CD4-positive, alpha-beta T cell (primary cell): Measurements from ENCODE around the gene C6orf136. TPM values are rescaled to one million over a fixed set of nuclear protein-coding genes. Genes with fewer than 3 reads are reported as not detected.

Source experiments
- ATAC-seq: fragments of 200-7000 bp; cut with Tn5 transposase; one replicate; pipeline ENCODE4 v1.10.0; 2022; ENCODE audit warnings: mild to moderate bottlenecking; ENCODE audit not compliant: poor library complexity
- CTCF ChIA-PET: fragments of 350-600 bp; sonication (Branson Sonifier 250); formaldehyde crosslinking; loops from one replicate; lab custom pipeline; 2021; ENCODE audit warnings: antibody characterized with exemption, inconsistent platforms; lab: Charles Lee
- POLR2A ChIA-PET: fragments of 350-600 bp; sonication (Branson Sonifier 250); formaldehyde crosslinking; loops from one replicate; lab custom pipeline; 2021; ENCODE audit warnings: antibody characterized with exemption, inconsistent platforms; lab: Charles Lee
- DNase-seq, 14 experiments: peaks; one replicate each; pipeline ENCODE4 v3.0.0-alpha.2; 2013 to 2020; ENCODE audit warnings: mixed read lengths in 2 of 14
- H3K27ac ChIP-seq, 2 donors: one replicate each; pipeline versions ENCODE4 v1.5.1 to v1.7.0; 2013; ENCODE audit warnings: low read length in 2 of 2, low read depth in 1 of 2, mild to moderate bottlenecking in 1 of 2
- H3K27me3 ChIP-seq, 2 experiments: 1 replicate in 1 of 2; 2 replicates in 1 of 2; pipeline versions ENCODE4 v1.6.1 to v1.7.0; 2013; ENCODE audit warnings: low read length in 2 of 2, control low read depth in 1 of 2, mild to moderate bottlenecking in 1 of 2, moderate library complexity in 1 of 2; ENCODE audit not compliant: insufficient read depth in 2 of 2, control insufficient read depth in 1 of 2
- H3K36me3 ChIP-seq: one replicate; pipeline ENCODE4 v1.6.1; 2013; ENCODE audit warnings: low read length, control low read depth; ENCODE audit not compliant: insufficient read depth
- H3K4me1 ChIP-seq: one replicate; pipeline ENCODE4 v1.6.1; 2013; ENCODE audit warnings: low read length, control low read depth; ENCODE audit not compliant: insufficient read depth
- H3K4me3 ChIP-seq: one replicate; pipeline ENCODE4 v1.5.1; 2013; ENCODE audit warnings: mild to moderate bottlenecking, low read length, moderate library complexity
- H3K9me3 ChIP-seq, 2 experiments: 1 replicate in 1 of 2; 2 replicates in 1 of 2; pipeline versions ENCODE4 v1.6.1 to v1.7.0; 2013; ENCODE audit warnings: low read length in 2 of 2, mild to moderate bottlenecking in 2 of 2, control low read depth in 1 of 2, moderate library complexity in 1 of 2; ENCODE audit not compliant: control insufficient read depth in 1 of 2, insufficient read depth in 1 of 2
- H3K27ac Mint-ChIP-seq: one replicate; pipeline ENCODE4 v1.8.0; 2020; ENCODE audit warnings: mixed read lengths
- H3K27me3 Mint-ChIP-seq: one replicate; pipeline ENCODE4 v1.8.0; 2021; ENCODE audit warnings: mixed read lengths
- H3K36me3 Mint-ChIP-seq: one replicate; pipeline ENCODE4 v1.8.0; 2021; ENCODE audit warnings: low read depth, mixed read lengths
- H3K4me1 Mint-ChIP-seq: one replicate; pipeline ENCODE4 v1.8.0; 2021; ENCODE audit warnings: low read depth, mixed read lengths
- H3K4me3 Mint-ChIP-seq: one replicate; pipeline ENCODE4 v1.8.0; 2020; ENCODE audit warnings: mild to moderate bottlenecking, mixed read lengths
- H3K9me3 Mint-ChIP-seq: one replicate; pipeline ENCODE4 v1.8.0; 2020; ENCODE audit warnings: mixed read lengths
- CTCF ChIP-seq: fragments of 200-600 bp; IDR thresholded peaks from one replicate; pipeline ENCODE4 v1.8.0; 2022; ENCODE audit warnings: antibody characterized with exemption, mild to moderate bottlenecking
- intact Hi-C, 2 experiments: fragments of 100-400 bp; cut with DNase I in 1 of 2; cut with micrococcal nuclease in 1 of 2; formaldehyde crosslinking; loops; one replicate each; pipeline versions ENCODE4 v1.15.1 to v1.9.0; 2023 to 2025; cut with DNase I, micrococcal nuclease
- total RNA-seq, 174 experiments: library from RNA in 2 of 174; stranded (reverse) in 2 of 174; gene quantifications; one replicate each; pipeline ENCODE4 v1.2.3 and lab custom pipeline; 2021 to 2026

C6orf136 gene
- total RNA-seq, 2 experiments from 2014 or later: 20.3 to 21.7 TPM

- DNase-seq: no peak
- TF ChIP-seq CTCF: no peak
- H3K4me1 ChIP-seq: peaks cover 3% of the 10 kb centered on the region
- Mint-ChIP-seq H3K36me3 (peaks cover 10% of the 10 kb centered on the region), H3K4me3 (no peak overlapping the region), H3K27ac (no peak overlapping the region), H3K9me3 (no peaks in the 10 kb centered on the region), H3K4me1 (peaks cover 3% of the 10 kb centered on the region), H3K27me3 (no peaks in the 10 kb centered on the region)
- ATAC-seq: no peak
- intact Hi-C loops: no loop called here
- POLR2A ChIA-PET: interaction anchor here (0.5 kb wide), 1 partner anchor 32 kb away, joined by 4 read pairs; no protein-coding TSS in a partner anchor
- H3K4me3 ChIP-seq: no peak overlapping the region
- H3K27me3 ChIP-seq: no peaks in the 10 kb centered on the region
- no peaks in the 10 kb centered on the region for H3K9me3 ChIP-seq
- peaks cover 4% of the 10 kb centered on the region for H3K36me3 ChIP-seq
- no peak overlapping the region for H3K27ac ChIP-seq
- CTCF ChIA-PET: no interaction called here
Observed at GRCh38 chr6:30696432-30696831, 49.5 kb downstream of the C6orf136 start.

- peaks cover 14% of the 10 kb centered on the region for H3K36me3 ChIP-seq
- TF ChIP-seq CTCF: no peak
- Mint-ChIP-seq H3K27ac (no peak overlapping the region), H3K36me3 (peaks cover 47% of the 10 kb centered on the region), H3K9me3 (no peaks in the 10 kb centered on the region), H3K4me1 (no peaks in the 10 kb centered on the region), H3K4me3 (no peak overlapping the region), H3K27me3 (no peaks in the 10 kb centered on the region)
- POLR2A ChIA-PET: interaction anchor here (1.3 kb wide), 1 partner anchor 17 kb away, joined by 4 read pairs; the partner anchor contains the start of gene MDC1
- DNase-seq (no peak), ATAC-seq (no peak)
- CTCF ChIA-PET: interaction anchor here (1.7 kb wide), 1 partner anchor 22 kb away, joined by 4 read pairs; no protein-coding TSS in a partner anchor
- H3K9me3 ChIP-seq: no peaks in the 10 kb centered on the region
- intact Hi-C loops: no loop called here
- no peaks in the 10 kb centered on the region for H3K27me3 ChIP-seq
- no peak overlapping the region for H3K27ac ChIP-seq
- no peaks in the 10 kb centered on the region for H3K4me1 ChIP-seq
- no peak overlapping the region for H3K4me3 ChIP-seq
Observed at GRCh38 chr6:30700340-30700739, 53.4 kb downstream of the C6orf136 start.

Other genes starting within 250 kb of the C6orf136 start
- 1,000 to 10,000 TPM; 1,136 to 1,173 TPM for gene HLA-E, start 157.6 kb upstream of the C6orf136 start, total RNA-seq
- 100 to 1,000 TPM; 145 to 151 TPM for gene GNL1, start 90.6 kb upstream of the C6orf136 start, total RNA-seq
- 10 to 100 TPM; 10.3 to 13.2 TPM for gene PRR3, start 89.8 kb upstream of the C6orf136 start, total RNA-seq
- gene ABCF1, start 75.7 kb upstream of the C6orf136 start, total RNA-seq: 10 to 100 TPM; 86.1 to 88.0 TPM
- gene PPP1R10, start 29.9 kb upstream of the C6orf136 start, total RNA-seq: 10 to 100 TPM; 92.2 to 95.3 TPM
- 10 to 100 TPM; 15.3 to 15.5 TPM for gene MRPS18B, start 29.3 kb upstream of the C6orf136 start, total RNA-seq
- 1 to 10 TPM; 4.1 to 5.2 TPM for gene ATAT1, start 20.3 kb upstream of the C6orf136 start, total RNA-seq
- gene DHX16, start 25.9 kb downstream of the C6orf136 start, total RNA-seq: 10 to 100 TPM; 15.9 to 16.1 TPM
- 10 to 100 TPM; 30.9 to 31.6 TPM for gene PPP1R18, start 39.5 kb downstream of the C6orf136 start, total RNA-seq
- gene NRM, start 43.9 kb downstream of the C6orf136 start, total RNA-seq: 1 to 10 TPM; 3.8 to 4.4 TPM
- 10 to 100 TPM; 50.5 to 56.8 TPM for gene MDC1, start 70.1 kb downstream of the C6orf136 start, total RNA-seq
- gene TUBB, start 73.2 kb downstream of the C6orf136 start, total RNA-seq: 10 to 100 TPM; 76.0 to 78.4 TPM
- gene FLOT1, start 95.6 kb downstream of the C6orf136 start, total RNA-seq: 10 to 100 TPM; 31.6 TPM
- gene IER3, start 97.4 kb downstream of the C6orf136 start, total RNA-seq: 1 to 10 TPM; 5.7 to 5.8 TPM
- 1 to 10 TPM; 6.5 to 6.6 TPM for gene DDR1, start 237.4 kb downstream of the C6orf136 start, total RNA-seq